ENCODE measurements around the gene ZNF688. TPM values are rescaled to one million over a fixed set of nuclear protein-coding genes. Genes with fewer than 3 reads are reported as not detected.
A peak's percentile ranks its signal among the peaks of the same experiment; 100 is the strongest.

The ZNF688 gene
- total and polyA plus RNA-seq, 9 of the 15 experiments (the other 6 are each of a cell fraction or from before 2014, with no cell fraction given): 0.48 to 12.9 (median 4.5) TPM

DNA sequence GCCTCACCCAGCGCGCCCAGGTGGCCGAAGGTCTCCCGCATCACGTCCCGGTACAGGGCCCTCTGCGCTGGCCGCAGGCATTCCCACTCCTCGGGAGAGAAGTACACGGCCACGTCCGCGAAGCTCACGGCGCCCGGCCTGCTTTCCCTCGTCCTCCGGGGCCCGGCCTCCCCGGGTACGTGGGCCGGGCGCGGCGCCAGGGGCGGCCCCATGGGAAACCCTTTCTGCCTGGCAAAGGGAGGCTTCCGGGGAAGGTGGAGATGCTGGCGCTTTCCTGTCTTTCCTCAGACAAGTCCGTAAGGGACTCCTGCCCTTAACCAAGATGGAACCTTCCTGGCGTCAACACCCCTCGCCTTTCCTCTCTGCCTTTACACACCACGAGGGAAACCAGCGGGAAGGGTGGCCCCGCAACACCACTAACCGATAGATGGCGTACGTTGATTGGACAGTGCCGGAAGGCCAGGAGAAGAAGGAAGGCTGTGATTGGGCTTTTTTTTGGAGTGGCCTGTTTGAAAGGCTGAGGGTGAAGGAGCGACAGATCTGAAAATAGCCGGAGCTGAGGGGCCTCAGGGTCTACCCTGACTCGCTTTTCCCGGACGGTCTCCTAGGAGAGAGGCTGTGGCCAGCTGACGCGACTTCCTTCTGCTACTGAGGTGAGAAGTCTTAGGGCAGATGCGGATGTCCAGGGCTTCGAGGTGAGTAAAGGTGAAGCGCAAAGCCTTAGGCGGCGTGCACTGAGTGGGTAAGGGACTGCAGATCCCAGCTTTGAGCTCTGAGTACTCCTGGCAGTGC lies 14.1 kb upstream of the ZNF688 start, which contains the start of gene ZNF785 (continued):
- TF ChIP-seq, protein P1, sequence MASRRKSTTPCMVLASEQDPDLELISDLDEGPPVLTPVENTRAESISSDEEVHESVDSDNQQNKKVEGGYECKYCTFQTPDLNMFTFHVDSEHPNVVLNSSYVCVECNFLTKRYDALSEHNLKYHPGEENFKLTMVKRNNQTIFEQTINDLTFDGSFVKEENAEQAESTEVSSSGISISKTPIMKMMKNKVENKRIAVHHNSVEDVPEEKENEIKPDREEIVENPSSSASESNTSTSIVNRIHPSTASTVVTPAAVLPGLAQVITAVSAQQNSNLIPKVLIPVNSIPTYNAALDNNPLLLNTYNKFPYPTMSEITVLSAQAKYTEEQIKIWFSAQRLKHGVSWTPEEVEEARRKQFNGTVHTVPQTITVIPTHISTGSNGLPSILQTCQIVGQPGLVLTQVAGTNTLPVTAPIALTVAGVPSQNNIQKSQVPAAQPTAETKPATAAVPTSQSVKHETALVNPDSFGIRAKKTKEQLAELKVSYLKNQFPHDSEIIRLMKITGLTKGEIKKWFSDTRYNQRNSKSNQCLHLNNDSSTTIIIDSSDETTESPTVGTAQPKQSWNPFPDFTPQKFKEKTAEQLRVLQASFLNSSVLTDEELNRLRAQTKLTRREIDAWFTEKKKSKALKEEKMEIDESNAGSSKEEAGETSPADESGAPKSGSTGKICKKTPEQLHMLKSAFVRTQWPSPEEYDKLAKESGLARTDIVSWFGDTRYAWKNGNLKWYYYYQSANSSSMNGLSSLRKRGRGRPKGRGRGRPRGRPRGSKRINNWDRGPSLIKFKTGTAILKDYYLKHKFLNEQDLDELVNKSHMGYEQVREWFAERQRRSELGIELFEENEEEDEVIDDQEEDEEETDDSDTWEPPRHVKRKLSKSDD (conservative IDR thresholded peaks at IDR 0.05; ENCODE audit: low read length): peak; percentile 39; the same call in 1 of the 2 replicates
- TF ChIP-seq COPS2 (conservative IDR thresholded peaks at IDR 0.05) (no peak), ZNF165 (CRISPR knock-in tag; IDR thresholded peaks at IDR 0.05; ENCODE audit: borderline replicate concordance) (0 out of 2 replicates have a peak, but pooled peaks have one; percentile 20), ZNF24 (IDR thresholded peaks at IDR 0.05) (0 out of 2 replicates have a peak, but pooled peaks have one; percentile 49), ZNF76 (CRISPR knock-in tag; IDR thresholded peaks at IDR 0.05; ENCODE audit: borderline replicate concordance) (peak; percentile 88), PML (IDR thresholded peaks at IDR 0.05; ENCODE audit: low read length) (no peak), CBFA2T3 (IDR thresholded peaks at IDR 0.05) (no peak; the same call in 1 of the 2 replicates), SRSF3 (IDR thresholded peaks at IDR 0.05; ENCODE audit: insufficient read depth, low read length) (peak; percentile 84; the same call in 1 of the 2 replicates), SMAD3 (CRISPR knock-in tag; conservative IDR thresholded peaks at IDR 0.05) (peak; percentile 53; the same call in 1 of the 2 replicates), FOXM1 (IDR thresholded peaks at IDR 0.05; ENCODE audit: low read depth) (peak; percentile 95), FOXM1 (CRISPR knock-in tag; IDR thresholded peaks at IDR 0.05; ENCODE audit: low read depth) (peak; percentile 94; the same call in 1 of the 2 replicates), C11orf30 (IDR thresholded peaks at IDR 0.05; ENCODE audit: low read depth) (peak; percentile 76), ZEB2 (IDR thresholded peaks at IDR 0.05) (peak; percentile 45; the same call in 1 of the 2 replicates), RBM17 (IDR thresholded peaks at IDR 0.05; ENCODE audit: borderline replicate concordance, low read depth, low read length) (no peak), ZNF324 (CRISPR knock-in tag; IDR thresholded peaks at IDR 0.05) (0 out of 2 replicates have a peak, but pooled peaks have one; percentile 14)
- TF ChIP-seq, protein P2, sequence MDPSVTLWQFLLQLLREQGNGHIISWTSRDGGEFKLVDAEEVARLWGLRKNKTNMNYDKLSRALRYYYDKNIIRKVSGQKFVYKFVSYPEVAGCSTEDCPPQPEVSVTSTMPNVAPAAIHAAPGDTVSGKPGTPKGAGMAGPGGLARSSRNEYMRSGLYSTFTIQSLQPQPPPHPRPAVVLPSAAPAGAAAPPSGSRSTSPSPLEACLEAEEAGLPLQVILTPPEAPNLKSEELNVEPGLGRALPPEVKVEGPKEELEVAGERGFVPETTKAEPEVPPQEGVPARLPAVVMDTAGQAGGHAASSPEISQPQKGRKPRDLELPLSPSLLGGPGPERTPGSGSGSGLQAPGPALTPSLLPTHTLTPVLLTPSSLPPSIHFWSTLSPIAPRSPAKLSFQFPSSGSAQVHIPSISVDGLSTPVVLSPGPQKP (CRISPR knock-in tag; IDR thresholded peaks at IDR 0.05): no peak
- TF ChIP-seq, protein P3, sequence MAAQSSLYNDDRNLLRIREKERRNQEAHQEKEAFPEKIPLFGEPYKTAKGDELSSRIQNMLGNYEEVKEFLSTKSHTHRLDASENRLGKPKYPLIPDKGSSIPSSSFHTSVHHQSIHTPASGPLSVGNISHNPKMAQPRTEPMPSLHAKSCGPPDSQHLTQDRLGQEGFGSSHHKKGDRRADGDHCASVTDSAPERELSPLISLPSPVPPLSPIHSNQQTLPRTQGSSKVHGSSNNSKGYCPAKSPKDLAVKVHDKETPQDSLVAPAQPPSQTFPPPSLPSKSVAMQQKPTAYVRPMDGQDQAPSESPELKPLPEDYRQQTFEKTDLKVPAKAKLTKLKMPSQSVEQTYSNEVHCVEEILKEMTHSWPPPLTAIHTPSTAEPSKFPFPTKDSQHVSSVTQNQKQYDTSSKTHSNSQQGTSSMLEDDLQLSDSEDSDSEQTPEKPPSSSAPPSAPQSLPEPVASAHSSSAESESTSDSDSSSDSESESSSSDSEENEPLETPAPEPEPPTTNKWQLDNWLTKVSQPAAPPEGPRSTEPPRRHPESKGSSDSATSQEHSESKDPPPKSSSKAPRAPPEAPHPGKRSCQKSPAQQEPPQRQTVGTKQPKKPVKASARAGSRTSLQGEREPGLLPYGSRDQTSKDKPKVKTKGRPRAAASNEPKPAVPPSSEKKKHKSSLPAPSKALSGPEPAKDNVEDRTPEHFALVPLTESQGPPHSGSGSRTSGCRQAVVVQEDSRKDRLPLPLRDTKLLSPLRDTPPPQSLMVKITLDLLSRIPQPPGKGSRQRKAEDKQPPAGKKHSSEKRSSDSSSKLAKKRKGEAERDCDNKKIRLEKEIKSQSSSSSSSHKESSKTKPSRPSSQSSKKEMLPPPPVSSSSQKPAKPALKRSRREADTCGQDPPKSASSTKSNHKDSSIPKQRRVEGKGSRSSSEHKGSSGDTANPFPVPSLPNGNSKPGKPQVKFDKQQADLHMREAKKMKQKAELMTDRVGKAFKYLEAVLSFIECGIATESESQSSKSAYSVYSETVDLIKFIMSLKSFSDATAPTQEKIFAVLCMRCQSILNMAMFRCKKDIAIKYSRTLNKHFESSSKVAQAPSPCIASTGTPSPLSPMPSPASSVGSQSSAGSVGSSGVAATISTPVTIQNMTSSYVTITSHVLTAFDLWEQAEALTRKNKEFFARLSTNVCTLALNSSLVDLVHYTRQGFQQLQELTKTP (IDR thresholded peaks at IDR 0.05; ENCODE audit: low read depth in 1 of 2, partially characterized antibody in 2 of 2): no peak
- TF ChIP-seq, protein P4, sequence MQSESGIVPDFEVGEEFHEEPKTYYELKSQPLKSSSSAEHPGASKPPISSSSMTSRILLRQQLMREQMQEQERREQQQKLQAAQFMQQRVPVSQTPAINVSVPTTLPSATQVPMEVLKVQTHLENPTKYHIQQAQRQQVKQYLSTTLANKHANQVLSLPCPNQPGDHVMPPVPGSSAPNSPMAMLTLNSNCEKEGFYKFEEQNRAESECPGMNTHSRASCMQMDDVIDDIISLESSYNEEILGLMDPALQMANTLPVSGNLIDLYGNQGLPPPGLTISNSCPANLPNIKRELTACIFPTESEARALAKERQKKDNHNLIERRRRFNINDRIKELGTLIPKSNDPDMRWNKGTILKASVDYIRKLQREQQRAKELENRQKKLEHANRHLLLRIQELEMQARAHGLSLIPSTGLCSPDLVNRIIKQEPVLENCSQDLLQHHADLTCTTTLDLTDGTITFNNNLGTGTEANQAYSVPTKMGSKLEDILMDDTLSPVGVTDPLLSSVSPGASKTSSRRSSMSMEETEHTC (IDR thresholded peaks at IDR 0.05): peak; percentile 56; the same call in 1 of the 2 replicates
